ENCODE measurements around the gene RTTN. TPM values are rescaled to one million over a fixed set of nuclear protein-coding genes. Genes with fewer than 3 reads are reported as not detected.

The RTTN gene
- total and polyA plus RNA-seq, 9 of the 15 experiments (the other 6 are each of a cell fraction or from before 2014, with no cell fraction given) = 3.1 to 18.3 (median 10.6) TPM

GRCh38 chr18:70165936-70166335, 39.6 kb downstream of the RTTN start (continued):
- no peak for TF ChIP-seq BCLAF1 (IDR thresholded peaks at IDR 0.05; ENCODE audit: borderline replicate concordance in 1 of 2, control insufficient read depth in 1 of 2, low read depth in 2 of 2, low read length in 1 of 2)
- no peak for TF ChIP-seq ATF3 (IDR thresholded peaks at IDR 0.05)
- TF ChIP-seq ATF3 (CRISPR knock-in tag; conservative IDR thresholded peaks at IDR 0.05) = no peak
- no peak for TF ChIP-seq KDM4B (IDR thresholded peaks at IDR 0.05; ENCODE audit: borderline replicate concordance in 2 of 2, low read depth in 1 of 2)

GRCh38 chr18:70160073-70160678, 45.3 kb downstream of the RTTN start:
- no peak overlapping the region for H3K9ac ChIP-seq (ENCODE audit: insufficient read depth in 1 of 2, low read depth in 2 of 2, low read length in 2 of 2)
- no peaks in the 10 kb centered on the region for H3K27me3 ChIP-seq (ENCODE audit: control insufficient read depth in 2 of 2, insufficient read depth in 2 of 2, low read length in 2 of 2)
- ChIA-PET CTCF (ENCODE audit: low intra/inter-chr PET ratio) (no interaction called here), POLR2A (interaction anchor here (0.7 kb wide), 1 partner anchor 289 kb away, joined by 3 read pairs; no protein-coding TSS in a partner anchor)
- peaks cover 13% of the 10 kb centered on the region; the same call in 2 of the 3 replicates for H3K36me3 ChIP-seq (ENCODE audit: control insufficient read depth, insufficient read depth, low read length)
- intact Hi-C loops (cut with micrococcal nuclease) = no loop called here
- ATAC-seq (no peak), FAIRE-seq (no peak), DNase-seq (ENCODE audit: extremely low read depth in 1 of 4, low spot score in 3 of 4) (no peak)
- no peak overlapping the region for H2AFZ ChIP-seq (ENCODE audit: low read depth, low read length)
- H3K9me3 ChIP-seq (replicated peaks; ENCODE audit: control insufficient read depth, insufficient read depth, low read depth, low read length) = no peaks in the 10 kb centered on the region
- H3K9me1 ChIP-seq (ENCODE audit: control insufficient read depth, insufficient read depth, low read length) = no peaks in the 10 kb centered on the region
- no peak overlapping the region for H3K27ac ChIP-seq (ENCODE audit: extremely low read depth, low read depth, low read length)
- no peaks in the 10 kb centered on the region for H4K20me1 ChIP-seq (replicated peaks; ENCODE audit: control insufficient read depth, insufficient read depth, low read length)
- BruUV-seq (replicated peaks) = no TSS peak
- no peak overlapping the region for H3K4me2 ChIP-seq (ENCODE audit: insufficient read depth, low read length)
- H3K4me1 ChIP-seq (replicated peaks in 1 of 2; ENCODE audit: control insufficient read depth in 2 of 2, insufficient read depth in 2 of 2, low read length in 2 of 2) = no peaks in the 10 kb centered on the region
- in situ Hi-C loops (cut with MboI) = no loop called here
- 60% methylated on average over 1 of the region's 1 CpG for WGBS (ENCODE audit: insufficient coverage, low coverage, missing lambda C conversion rate)
- no peaks in the 10 kb centered on the region for H3K79me2 ChIP-seq (ENCODE audit: control insufficient read depth, insufficient read depth, low read length)
- no peak overlapping the region for H3K4me3 ChIP-seq
- TF ChIP-seq ETV5 (CRISPR knock-in tag; IDR thresholded peaks at IDR 0.05; ENCODE audit: low read depth) (no peak), STAG1 (CRISPR knock-in tag; IDR thresholded peaks at IDR 0.05; ENCODE audit: borderline replicate concordance) (no peak), NFIX (CRISPR knock-in tag; IDR thresholded peaks at IDR 0.05; ENCODE audit: low read depth) (no peak), HDAC6 (IDR thresholded peaks at IDR 0.05; ENCODE audit: low read depth, low read length) (no peak), ATF2 (CRISPR knock-in tag; IDR thresholded peaks at IDR 0.05) (no peak), FOS (IDR thresholded peaks at IDR 0.05; ENCODE audit: extremely low read depth, insufficient read length) (no peak), ARNT (IDR thresholded peaks at IDR 0.05) (no peak), ARHGAP35 (IDR thresholded peaks at IDR 0.05; ENCODE audit: partially characterized antibody) (no peak), ILF3 (IDR thresholded peaks at IDR 0.05; ENCODE audit: borderline replicate concordance) (no peak), MITF (IDR thresholded peaks at IDR 0.05) (no peak)
